GM23338 (cell line): ENCODE data around the gene NFATC3. TPM values are rescaled to one million over a fixed set of nuclear protein-coding genes. Genes with fewer than 3 reads are reported as not detected.

Experiments
- ATAC-seq: fragments of 200-7000 bp; cut with Tn5 transposase; 3 replicates; pipeline ENCODE4 v1.9.1; 2020
- DNase-seq: peaks from one replicate; pipeline ENCODE4 v3.0.0-alpha.2; 2015; ENCODE audit warnings: low spot score
- H2AFZ ChIP-seq: fragments of 200-600 bp; sonication (generic); 2 replicates; pipeline ENCODE4 v1.8.0; 2016; ENCODE audit warnings: antibody characterized with exemption, mild to moderate bottlenecking, moderate library complexity
- H3F3A ChIP-seq: fragments of 200-600 bp; sonication (generic); replicated peaks from 2 replicates; pipeline ENCODE4 v1.8.0; 2017; ENCODE audit warnings: antibody characterized with exemption, mixed run types, low read depth
- H3K27ac ChIP-seq: fragments of 200-600 bp; sonication (generic); 2 replicates; pipeline ENCODE4 v1.6.1; 2016; ENCODE audit warnings: low read depth
- H3K27me3 ChIP-seq: fragments of 200-600 bp; sonication (generic); 2 replicates; pipeline ENCODE4 v1.8.0; 2016; ENCODE audit warnings: mild to moderate bottlenecking, mixed run types, moderate library complexity; ENCODE audit not compliant: insufficient read depth
- H3K36me3 ChIP-seq: fragments of 200-600 bp; sonication (generic); 2 replicates; pipeline ENCODE4 v1.8.0; 2016; ENCODE audit warnings: mild to moderate bottlenecking; ENCODE audit not compliant: insufficient read depth
- H3K4me1 ChIP-seq: fragments of 200-600 bp; sonication (generic); 2 replicates; pipeline ENCODE4 v1.8.0; 2016; ENCODE audit warnings: mild to moderate bottlenecking, moderate library complexity; ENCODE audit not compliant: insufficient read depth
- H3K4me2 ChIP-seq: fragments of 200-600 bp; sonication (generic); 2 replicates; pipeline ENCODE4 v1.7.1; 2017; ENCODE audit warnings: mixed run types
- H3K4me3 ChIP-seq: fragments of 200-600 bp; sonication (generic); 2 replicates; pipeline ENCODE4 v1.6.1; 2016; ENCODE audit warnings: mixed run types
- H3K79me2 ChIP-seq: fragments of 200-600 bp; sonication (generic); replicated peaks from 2 replicates; pipeline ENCODE4 v1.8.0; 2017; ENCODE audit warnings: mild to moderate bottlenecking; ENCODE audit not compliant: insufficient read depth
- H3K9me2 ChIP-seq: fragments of 200-600 bp; sonication (generic); 2 replicates; pipeline ENCODE4 v1.8.0; 2017; ENCODE audit not compliant: insufficient read depth
- H4K20me1 ChIP-seq: fragments of 200-600 bp; sonication (generic); replicated peaks from 2 replicates; pipeline ENCODE4 v1.8.0; 2017; ENCODE audit warnings: mild to moderate bottlenecking; ENCODE audit not compliant: insufficient read depth
- H3K27ac Mint-ChIP-seq: 2 replicates; pipeline ENCODE4 v1.8.0; 2020; ENCODE audit warnings: inconsistent platforms, mild to moderate bottlenecking, moderate library complexity, mixed read lengths
- H3K27me3 Mint-ChIP-seq: 3 replicates; pipeline ENCODE4 v1.8.0; 2022; ENCODE audit warnings: low read depth, mild to moderate bottlenecking, moderate library complexity, mixed read lengths, inconsistent platforms; ENCODE audit not compliant: insufficient read depth, poor library complexity
- H3K36me3 Mint-ChIP-seq: 3 replicates; pipeline ENCODE4 v1.8.0; 2021; ENCODE audit warnings: low read depth, mild to moderate bottlenecking, inconsistent platforms, moderate library complexity, mixed read lengths
- H3K4me1 Mint-ChIP-seq: 3 replicates; pipeline ENCODE4 v1.8.0; 2020; ENCODE audit warnings: mild to moderate bottlenecking, inconsistent platforms, mixed read lengths
- H3K4me3 Mint-ChIP-seq: 3 replicates; pipeline ENCODE4 v1.8.0; 2021; ENCODE audit warnings: moderate library complexity, mild to moderate bottlenecking, inconsistent platforms, mixed read lengths
- H3K9me3 Mint-ChIP-seq: 3 replicates; pipeline ENCODE4 v1.8.0; 2020; ENCODE audit warnings: moderate library complexity, mild to moderate bottlenecking, inconsistent platforms, mixed read lengths
- CREB1 ChIP-seq: fragments of 250-450 bp; sonication (Bioruptor Pico); IDR thresholded peaks from 2 replicates; pipeline ENCODE4 v1.5.0; 2020; ENCODE audit warnings: low read depth, mild to moderate bottlenecking, moderate library complexity
- CTCF ChIP-seq, 2 experiments: fragments of 200-600 bp in 1 of 2; sonication (generic) in 1 of 2; conservative IDR thresholded peaks; 2 replicates each; pipeline versions ENCODE4 v1.5.1 to v1.6.1; 2016 to 2017; ENCODE audit warnings: antibody characterized with exemption in 2 of 2, low read depth in 2 of 2, mild to moderate bottlenecking in 2 of 2, moderate library complexity in 1 of 2
- ETS1 ChIP-seq: IDR thresholded peaks from 2 replicates; pipeline ENCODE4 v1.6.1; 2016; ENCODE audit warnings: antibody characterized with exemption
- EZH2 ChIP-seq: fragments of 200-600 bp; sonication (generic); IDR thresholded peaks from one replicate; pipeline ENCODE4 v1.8.0; 2017; ENCODE audit warnings: antibody characterized with exemption, mild to moderate bottlenecking, low read depth; ENCODE audit not compliant: unreplicated experiment
- EZH2phosphoT487 ChIP-seq: fragments of 200-600 bp; sonication (generic); IDR thresholded peaks from one replicate; pipeline ENCODE4 v1.8.1; 2018; ENCODE audit warnings: antibody characterized with exemption; ENCODE audit not compliant: unreplicated experiment
- JUNB ChIP-seq: IDR thresholded peaks from one replicate; pipeline ENCODE4 v1.6.1; 2016; ENCODE audit warnings: antibody characterized with exemption; ENCODE audit not compliant: unreplicated experiment
- NANOG ChIP-seq: IDR thresholded peaks from 2 replicates; pipeline ENCODE4 v1.6.1; 2016; ENCODE audit warnings: antibody characterized with exemption, borderline replicate concordance
- POLR2AphosphoS5 ChIP-seq: IDR thresholded peaks from 2 replicates; pipeline ENCODE4 v1.6.1; 2016; ENCODE audit warnings: antibody characterized with exemption, low read depth
- REST ChIP-seq: IDR thresholded peaks from one replicate; pipeline ENCODE4 v1.6.1; 2018; ENCODE audit warnings: antibody characterized with exemption; ENCODE audit not compliant: unreplicated experiment
- STAT1 ChIP-seq: IDR thresholded peaks from one replicate; pipeline ENCODE4 v1.6.1; 2016; ENCODE audit warnings: antibody characterized with exemption; ENCODE audit not compliant: unreplicated experiment
- ZNF114 ChIP-seq: fragments of 250-450 bp; sonication (Bioruptor Pico); IDR thresholded peaks from 2 replicates; pipeline ENCODE4 v1.5.0; 2020; ENCODE audit warnings: mild to moderate bottlenecking, moderate library complexity
- ZNF331 ChIP-seq: fragments of 250-450 bp; sonication (Bioruptor Pico); IDR thresholded peaks from 2 replicates; pipeline ENCODE4 v1.5.0; 2020; ENCODE audit warnings: low read depth, mild to moderate bottlenecking, moderate library complexity
- ZNF462 ChIP-seq: fragments of 250-450 bp; sonication (Bioruptor Pico); IDR thresholded peaks from 2 replicates; pipeline ENCODE4 v1.5.0; 2020; ENCODE audit warnings: mild to moderate bottlenecking, moderate library complexity
- polyA plus RNA-seq: library from polyadenylated mRNA; unstranded; fragments of >200 nt; fragmentation: Nextera tagmentation; extraction: Ambion mirVana; gene quantifications from 2 replicates; pipeline ENCODE4 v1.2.1, GENCODE V29; 2016
- total RNA-seq: library from RNA; depleted of rRNA; stranded (reverse); fragments of >200 nt; shearing (Covaris generic); gene quantifications from 2 replicates; pipeline ENCODE4 v1.2.3, GENCODE V29; 2014

Gene NFATC3
- total and polyA plus RNA-seq, 2 experiments from 2014 or later, result 9.2 to 40.9 TPM

- H3K9me3 Mint-ChIP-seq, result no peaks in the 10 kb centered on the region
- Histone ChIP-seq H3K9me2 (no peaks in the 10 kb centered on the region), H3K36me3 (no peaks in the 10 kb centered on the region), H3K4me3 (no peak overlapping the region), H3F3A (no peaks in the 10 kb centered on the region), H3K27me3 (no peaks in the 10 kb centered on the region), H3K27ac (no peak overlapping the region), H2AFZ (no peak overlapping the region), H3K4me1 (no peaks in the 10 kb centered on the region), H4K20me1 (no peaks in the 10 kb centered on the region), H3K4me2 (no peak overlapping the region), H3K79me2 (peaks cover 5% of the 10 kb centered on the region; the same call in 1 of the 2 replicates)
- 0 out of 3 replicates have a peak, but pooled peaks cover under 1% of the 10 kb centered on the region for H3K4me1 Mint-ChIP-seq
- H3K27ac Mint-ChIP-seq, result no peak overlapping the region
- no peaks in the 10 kb centered on the region for H3K27me3 Mint-ChIP-seq
- no peak for DNase-seq
- ATAC-seq, result no peak
- no peak overlapping the region for H3K4me3 Mint-ChIP-seq
- no peaks in the 10 kb centered on the region for H3K36me3 Mint-ChIP-seq
- TF ChIP-seq ZNF114 (CRISPR knock-in tag) (no peak), ZNF462 (CRISPR knock-in tag) (no peak), STAT1 (no peak), EZH2 (no peak), REST (no peak), ETS1 (no peak), NANOG (no peak), CTCF (conservative IDR thresholded peaks at IDR 0.05; ENCODE audit: low read depth in 2 of 2) (no peak), JUNB (no peak), ZNF331 (no peak), CREB1 (CRISPR knock-in tag) (no peak), POLR2AphosphoS5 (no peak), EZH2phosphoT487 (no peak)
These were observed 129.6 kb downstream of the NFATC3 start for GRCh38 chr16:68214726-68215125.
